G401.6 (cell line): ENCODE data around the gene CNTNAP2.
"Not testable (repeated sequence)": the region's sequence is repeated elsewhere in the genome, so short reads cannot be mapped to it uniquely, and the experiment has no call there.

Experiments used
- FAIRE-seq: peaks from 2 replicates; lab custom pipeline; 2012; peaks lifted over from hg19 to GRCh38; lab: Jason Lieb, UNC

The CNTNAP2 gene

GRCh38 chr7:147578196-147578595 is 1461.6 kb downstream of the CNTNAP2 start:
- FAIRE-seq, result no peak

GRCh38 chr7:147579148-147579547 is 1462.5 kb downstream of the CNTNAP2 start:
- no peak for FAIRE-seq

- no peak for FAIRE-seq
Measured at GRCh38 chr7:147584771-147585193, 1468.2 kb downstream of the CNTNAP2 start.

- FAIRE-seq, result no peak
Measured at GRCh38 chr7:147586110-147586509, 1469.5 kb downstream of the CNTNAP2 start.

GRCh38 chr7:147586526-147586925 is 1469.9 kb downstream of the CNTNAP2 start:
- FAIRE-seq, result no peak

GRCh38 chr7:147593271-147594057 is 1476.9 kb downstream of the CNTNAP2 start:
- FAIRE-seq, result no peak

GRCh38 chr7:147595042-147595441 is 1478.4 kb downstream of the CNTNAP2 start:
- FAIRE-seq, result no peak

GRCh38 chr7:147598687-147599086 is 1482.1 kb downstream of the CNTNAP2 start:
- FAIRE-seq, result not testable (repeated sequence)

- no peak for FAIRE-seq
Measured at GRCh38 chr7:147605323-147605722, 1488.7 kb downstream of the CNTNAP2 start.

- no peak for FAIRE-seq
Measured at GRCh38 chr7:147607157-147607800, 1490.7 kb downstream of the CNTNAP2 start.

GRCh38 chr7:147611431-147611830 is 1494.8 kb downstream of the CNTNAP2 start:
- no peak for FAIRE-seq

- no peak for FAIRE-seq
Measured at GRCh38 chr7:147635288-147635687, 1518.7 kb downstream of the CNTNAP2 start.

- no peak for FAIRE-seq
Measured at GRCh38 chr7:147636553-147636952, 1520.0 kb downstream of the CNTNAP2 start.

- no peak for FAIRE-seq
Measured at GRCh38 chr7:147638566-147638965, 1522.0 kb downstream of the CNTNAP2 start.

GRCh38 chr7:147639037-147639436 is 1522.4 kb downstream of the CNTNAP2 start:
- FAIRE-seq, result no peak

- no peak for FAIRE-seq
Measured at GRCh38 chr7:147639751-147640150, 1523.2 kb downstream of the CNTNAP2 start.

- no peak for FAIRE-seq
Measured at GRCh38 chr7:147640821-147641220, 1524.2 kb downstream of the CNTNAP2 start.

GRCh38 chr7:147646568-147646967 is 1530.0 kb downstream of the CNTNAP2 start:
- FAIRE-seq, result no peak

- FAIRE-seq, result no peak
Measured at GRCh38 chr7:147650991-147651390, 1534.4 kb downstream of the CNTNAP2 start.

GRCh38 chr7:147651601-147652000 is 1535.0 kb downstream of the CNTNAP2 start:
- no peak for FAIRE-seq

- FAIRE-seq, result no peak
Measured at GRCh38 chr7:147653456-147653855, 1536.9 kb downstream of the CNTNAP2 start.

- FAIRE-seq, result no peak
Measured at GRCh38 chr7:147658392-147658967, 1541.9 kb downstream of the CNTNAP2 start.
